ENCODE data around the gene ABCA12. TPM values are rescaled to one million over a fixed set of nuclear protein-coding genes. Genes with fewer than 3 reads are reported as not detected.

Gene ABCA12
- total and polyA plus RNA-seq, 8 donors: 0.03 TPM; not detected in 5

DNA sequence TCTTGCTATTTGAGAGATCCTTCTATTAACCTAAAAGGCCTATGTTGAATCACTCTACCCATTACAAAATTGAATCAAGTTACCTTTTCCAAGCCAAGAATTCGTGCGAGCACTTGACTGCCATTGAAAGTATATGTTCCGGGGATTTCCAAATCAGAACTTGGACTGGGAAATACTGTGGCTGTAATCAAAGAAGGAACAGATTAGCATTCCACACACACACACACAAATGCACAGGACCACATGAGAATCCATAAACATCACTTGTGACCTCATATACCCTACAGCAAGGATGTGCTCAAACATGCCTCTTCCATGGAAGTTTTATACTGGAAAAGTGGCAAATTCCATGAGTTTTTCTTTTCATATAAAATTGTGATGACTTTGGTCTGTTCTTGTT lies 86.0 kb downstream of the ABCA12 start:
- H3K27ac ChIP-seq: no peak overlapping the region
- no peak for ATAC-seq
- no peak for DNase-seq
- intact Hi-C loops (cut with DNase I): no loop called here
- 82 to 90% methylated on average over 3 of the region's 3 CpGs for WGBS, 2 donors
- no peaks in the 10 kb centered on the region for H3K36me3 ChIP-seq
- H3K4me1 ChIP-seq: no peaks in the 10 kb centered on the region
- no peak for FAIRE-seq
- no peaks in the 10 kb centered on the region for H3K9me3 ChIP-seq
- H3K27me3 ChIP-seq: no peaks in the 10 kb centered on the region
- TF ChIP-seq, protein P1, sequence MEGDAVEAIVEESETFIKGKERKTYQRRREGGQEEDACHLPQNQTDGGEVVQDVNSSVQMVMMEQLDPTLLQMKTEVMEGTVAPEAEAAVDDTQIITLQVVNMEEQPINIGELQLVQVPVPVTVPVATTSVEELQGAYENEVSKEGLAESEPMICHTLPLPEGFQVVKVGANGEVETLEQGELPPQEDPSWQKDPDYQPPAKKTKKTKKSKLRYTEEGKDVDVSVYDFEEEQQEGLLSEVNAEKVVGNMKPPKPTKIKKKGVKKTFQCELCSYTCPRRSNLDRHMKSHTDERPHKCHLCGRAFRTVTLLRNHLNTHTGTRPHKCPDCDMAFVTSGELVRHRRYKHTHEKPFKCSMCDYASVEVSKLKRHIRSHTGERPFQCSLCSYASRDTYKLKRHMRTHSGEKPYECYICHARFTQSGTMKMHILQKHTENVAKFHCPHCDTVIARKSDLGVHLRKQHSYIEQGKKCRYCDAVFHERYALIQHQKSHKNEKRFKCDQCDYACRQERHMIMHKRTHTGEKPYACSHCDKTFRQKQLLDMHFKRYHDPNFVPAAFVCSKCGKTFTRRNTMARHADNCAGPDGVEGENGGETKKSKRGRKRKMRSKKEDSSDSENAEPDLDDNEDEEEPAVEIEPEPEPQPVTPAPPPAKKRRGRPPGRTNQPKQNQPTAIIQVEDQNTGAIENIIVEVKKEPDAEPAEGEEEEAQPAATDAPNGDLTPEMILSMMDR (IDR thresholded peaks at IDR 0.05): no peak
- no peak overlapping the region for H3K4me3 ChIP-seq

DNA sequence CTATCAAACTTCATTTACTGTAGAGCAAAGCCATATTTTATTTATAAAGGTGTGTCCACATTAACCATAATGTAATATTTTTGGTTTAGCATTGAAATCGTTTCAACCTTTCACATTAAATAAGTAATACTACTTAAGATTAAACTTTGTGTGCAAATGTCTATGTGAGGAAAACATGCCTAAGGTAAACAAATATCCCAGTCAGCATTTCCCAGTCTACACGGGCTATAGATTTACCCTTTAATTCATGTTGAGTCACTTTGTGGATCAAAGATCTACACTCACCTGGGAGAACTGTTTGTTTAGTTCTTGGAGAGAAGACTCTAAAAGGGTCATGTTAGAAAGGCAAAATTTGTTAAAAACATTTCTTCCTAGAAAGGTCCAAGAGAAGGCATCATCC lies 89.1 kb downstream of the ABCA12 start:
- DNase-seq: no peak
- Histone ChIP-seq H3K36me3 (no peaks in the 10 kb centered on the region), H3K9me3 (no peaks in the 10 kb centered on the region), H3K27me3 (no peaks in the 10 kb centered on the region), H3K27ac (no peak overlapping the region), H3K4me3 (no peak overlapping the region), H3K4me1 (no peaks in the 10 kb centered on the region)
- no peak for ATAC-seq
- no peak for FAIRE-seq
- intact Hi-C loops (cut with DNase I): no loop called here
- 18% methylated on average over 2 of the region's 2 CpGs for WGBS, 2 donors
- TF ChIP-seq, protein P1 (IDR thresholded peaks at IDR 0.05): no peak

DNA sequence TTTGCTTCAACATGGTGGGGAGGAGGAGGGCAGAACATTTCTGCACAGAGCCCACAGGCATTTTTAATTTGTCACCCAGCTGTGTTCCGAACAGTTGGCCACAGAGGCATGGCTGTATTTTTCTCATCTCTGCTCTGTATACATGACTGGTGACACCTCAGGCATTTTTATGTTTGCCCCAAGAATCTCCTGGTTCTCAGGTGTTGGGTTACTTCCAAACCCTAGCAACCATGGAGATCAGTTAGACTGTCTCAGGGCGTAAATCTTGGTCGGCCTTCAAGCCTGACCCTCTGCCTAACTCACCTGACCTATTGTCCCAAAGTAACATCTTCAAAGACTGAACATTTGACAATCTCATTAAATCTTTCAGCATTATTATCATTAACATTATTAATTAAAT lies 100.0 kb downstream of the ABCA12 start:
- H3K27ac ChIP-seq: no peak overlapping the region
- WGBS, 2 donors: 52 to 68% methylated on average over 3 of the region's 3 CpGs
- no peak overlapping the region for H3K4me3 ChIP-seq
- no peak for DNase-seq
- H3K36me3 ChIP-seq: no peaks in the 10 kb centered on the region
- TF ChIP-seq, protein P1 (IDR thresholded peaks at IDR 0.05): no peak
- intact Hi-C loops (cut with DNase I): no loop called here
- H3K27me3 ChIP-seq: no peaks in the 10 kb centered on the region
- FAIRE-seq: no peak
- no peak for ATAC-seq
- H3K9me3 ChIP-seq: no peaks in the 10 kb centered on the region
- no peaks in the 10 kb centered on the region for H3K4me1 ChIP-seq

DNA sequence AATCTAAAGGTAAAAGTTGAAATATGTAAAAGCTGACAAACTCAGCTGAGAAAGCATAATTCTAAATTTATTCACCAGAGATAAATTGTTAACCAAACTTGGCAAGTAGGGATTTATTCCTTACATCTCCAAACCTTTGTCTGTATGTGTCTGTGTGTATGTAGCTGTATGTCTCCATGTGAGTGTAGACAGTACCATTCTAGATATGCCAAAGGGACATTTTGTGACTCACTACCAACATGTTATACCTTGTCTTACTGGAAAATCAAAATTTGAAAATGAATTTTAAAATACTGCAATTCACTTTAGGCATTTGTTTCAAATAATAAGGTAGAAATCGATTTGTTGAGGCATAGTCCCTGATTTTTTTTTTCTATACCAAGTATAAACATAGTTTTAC lies 102.1 kb downstream of the ABCA12 start:
- H3K27ac ChIP-seq: no peak overlapping the region
- TF ChIP-seq, protein P1 (IDR thresholded peaks at IDR 0.05): no peak
- no peaks in the 10 kb centered on the region for H3K27me3 ChIP-seq
- DNase-seq: no peak
- 38 to 41% methylated on average over 1 of the region's 1 CpG for WGBS, 2 donors
- H3K9me3 ChIP-seq: no peaks in the 10 kb centered on the region
- no peak for FAIRE-seq
- no peaks in the 10 kb centered on the region for H3K36me3 ChIP-seq
- no peak overlapping the region for H3K4me3 ChIP-seq
- no peak for ATAC-seq
- intact Hi-C loops (cut with DNase I): no loop called here
- no peaks in the 10 kb centered on the region for H3K4me1 ChIP-seq

DNA sequence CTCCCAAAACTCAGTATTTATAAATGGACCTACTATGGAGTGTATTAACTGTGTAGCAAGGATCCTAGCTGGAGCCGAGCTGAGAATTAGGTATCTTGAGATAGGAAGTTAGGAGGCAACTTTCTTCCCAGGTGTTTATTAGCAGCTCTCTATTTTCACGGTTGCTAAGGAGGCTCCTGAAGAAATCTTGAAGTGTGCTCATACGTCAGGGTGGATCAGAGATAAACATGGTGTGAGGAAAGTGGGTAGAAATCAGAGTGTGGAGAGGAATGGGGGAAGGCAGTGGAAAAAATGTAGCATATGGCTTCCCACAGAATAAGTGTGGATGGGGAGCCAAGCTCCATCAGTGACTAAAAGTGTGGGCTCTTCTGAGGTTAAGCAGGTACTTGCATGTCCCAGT lies 104.3 kb downstream of the ABCA12 start:
- no peaks in the 10 kb centered on the region for H3K36me3 ChIP-seq
- intact Hi-C loops (cut with DNase I): no loop called here
- TF ChIP-seq, protein P1 (IDR thresholded peaks at IDR 0.05): no peak
- ATAC-seq: no peak
- no peak for FAIRE-seq
- no peak overlapping the region for H3K4me3 ChIP-seq
- DNase-seq: no peak
- H3K27ac ChIP-seq: no peak overlapping the region
- 61 to 68% methylated on average over 3 of the region's 3 CpGs for WGBS, 2 donors
- H3K4me1 ChIP-seq: no peaks in the 10 kb centered on the region
- H3K27me3 ChIP-seq: no peaks in the 10 kb centered on the region
- H3K9me3 ChIP-seq: no peaks in the 10 kb centered on the region

Data from pancreas (tissue), 10 donors.